EL (cell line): ENCODE data around the gene XRRA1.
A peak's percentile ranks its signal among the peaks of the same experiment; 100 is the strongest.
"Not testable (repeated sequence)": the region's sequence is repeated elsewhere in the genome, so short reads cannot be mapped to it uniquely, and the experiment has no call there.

Experiments
- DNase-seq: peaks from one replicate; pipeline ENCODE4 v3.0.0-alpha.2; 2016

The XRRA1 gene

DNA sequence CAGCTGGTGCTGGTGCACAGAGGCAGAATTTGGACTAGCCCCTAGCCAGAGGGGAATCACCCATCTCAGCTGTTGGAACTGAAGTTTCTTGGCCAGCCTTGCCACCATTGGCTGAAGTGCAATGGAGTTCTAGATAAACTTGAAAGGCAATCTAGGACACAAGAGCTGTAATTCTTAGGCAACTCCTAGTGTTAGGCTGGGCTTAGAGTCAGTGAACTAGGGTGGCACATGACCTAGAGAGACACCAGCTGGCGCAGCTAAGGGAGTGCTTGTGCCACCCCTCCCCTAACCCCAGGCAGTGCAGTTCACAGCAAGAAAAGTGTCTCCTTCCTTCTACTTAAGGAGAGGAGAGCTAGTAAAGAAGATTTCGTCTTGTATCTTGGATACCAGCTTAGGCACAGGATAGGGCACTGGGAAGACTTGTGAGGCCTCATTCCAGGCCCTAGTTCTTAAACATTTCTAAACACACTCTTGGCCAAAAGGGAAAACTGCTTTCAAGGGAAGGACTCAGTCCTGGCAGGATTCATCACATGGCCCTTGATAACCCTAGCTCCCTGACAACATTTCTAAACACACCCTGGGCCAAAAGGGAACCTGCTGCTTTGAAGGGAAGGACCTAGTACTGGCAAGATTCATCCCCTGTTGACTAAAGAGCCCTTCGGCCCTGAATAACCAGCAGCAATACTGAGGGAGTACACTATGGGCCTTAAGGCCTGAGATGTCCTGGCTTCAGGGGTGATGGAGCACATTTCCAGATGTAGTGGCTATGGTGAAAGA is 53.4 kb downstream of the XRRA1 start:
- DNase-seq, result no peak

GRCh38 chr11:74893015-74893414 is 55.9 kb downstream of the XRRA1 start:
- not testable (repeated sequence) for DNase-seq

DNA sequence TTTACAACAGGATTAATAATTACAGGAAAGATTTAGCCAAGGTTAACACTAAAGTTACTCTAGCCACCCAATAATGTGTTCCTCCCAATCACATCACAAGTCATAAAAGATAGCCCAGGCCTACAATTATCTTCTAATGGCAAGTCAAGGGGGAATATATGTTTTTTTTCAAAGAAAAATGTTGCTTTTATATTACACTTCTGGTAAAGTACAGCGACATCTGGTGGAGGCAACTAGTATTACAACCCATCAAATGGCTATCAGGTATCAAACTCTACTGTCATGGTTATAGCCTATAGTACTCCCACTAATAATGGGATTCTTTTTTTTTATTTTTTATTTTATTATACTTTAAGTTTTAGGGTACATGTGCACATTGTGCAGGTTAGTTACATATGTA is 71.8 kb downstream of the XRRA1 start:
- no peak for DNase-seq

DNA sequence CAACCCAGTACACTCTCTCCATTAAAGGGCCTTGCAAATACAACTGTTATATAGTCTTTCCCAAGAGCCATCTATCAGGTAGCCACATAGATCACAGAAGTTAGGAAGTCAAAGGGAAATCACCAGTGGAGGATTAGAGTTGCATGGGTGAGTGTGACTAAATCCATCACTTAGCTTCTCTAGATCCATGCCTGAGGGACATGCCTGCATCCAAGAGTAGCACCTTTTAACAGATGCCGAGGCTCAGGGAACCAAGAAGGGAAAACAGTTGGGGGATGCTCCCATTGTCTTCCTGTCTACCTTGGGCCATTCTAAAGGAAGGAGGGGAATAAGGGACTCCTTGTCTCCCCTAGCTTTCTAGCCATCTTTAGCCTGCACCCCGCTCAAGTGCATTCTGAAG is 77.9 kb downstream of the XRRA1 start:
- no peak for DNase-seq

DNA sequence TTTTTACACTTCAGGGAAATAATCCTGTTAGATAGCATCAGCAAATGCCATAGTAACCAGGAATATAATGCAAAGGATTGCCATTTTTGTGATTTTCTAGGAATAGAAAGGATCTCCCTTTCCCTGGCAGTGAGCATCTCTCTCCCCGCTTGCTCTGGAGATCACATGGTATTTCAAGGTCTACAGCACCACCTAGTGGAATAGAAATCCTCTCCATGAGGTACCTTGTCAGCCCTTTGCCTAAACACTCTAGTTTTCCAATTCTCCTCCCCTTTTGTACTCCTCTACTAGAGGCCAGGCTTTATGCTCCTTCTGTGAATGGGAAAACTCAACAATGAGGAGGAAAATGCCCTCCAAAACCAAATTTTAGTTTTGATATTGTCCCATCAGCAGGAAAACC is 78.4 kb downstream of the XRRA1 start:
- DNase-seq, result peak; percentile 69

DNA sequence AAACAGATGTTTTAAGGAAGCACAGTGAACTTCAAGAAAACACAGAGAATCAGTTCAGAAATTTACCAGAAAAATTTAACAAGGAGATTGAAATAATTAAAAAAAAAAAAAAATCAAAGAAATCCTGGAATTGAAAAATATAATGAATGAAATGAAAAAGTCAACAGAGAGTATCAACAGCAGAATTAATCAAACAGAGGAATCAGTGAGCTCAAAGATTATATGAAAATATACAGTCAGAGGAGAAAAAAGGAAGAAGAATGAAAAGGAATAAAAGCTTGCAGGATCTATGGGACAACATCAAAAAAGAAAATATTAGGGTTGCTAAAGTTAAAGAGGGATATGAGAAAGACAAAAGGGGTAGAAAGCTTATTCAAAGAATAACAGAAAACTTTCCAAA is 82.3 kb downstream of the XRRA1 start:
- DNase-seq, result no peak

- no peak for DNase-seq
These were observed 85.5 kb downstream of the XRRA1 start for GRCh38 chr11:74863410-74863809.

GRCh38 chr11:74860743-74861142 is 88.1 kb downstream of the XRRA1 start:
- DNase-seq, result no peak

GRCh38 chr11:74853223-74853622 is 95.7 kb downstream of the XRRA1 start:
- DNase-seq, result no peak

DNA sequence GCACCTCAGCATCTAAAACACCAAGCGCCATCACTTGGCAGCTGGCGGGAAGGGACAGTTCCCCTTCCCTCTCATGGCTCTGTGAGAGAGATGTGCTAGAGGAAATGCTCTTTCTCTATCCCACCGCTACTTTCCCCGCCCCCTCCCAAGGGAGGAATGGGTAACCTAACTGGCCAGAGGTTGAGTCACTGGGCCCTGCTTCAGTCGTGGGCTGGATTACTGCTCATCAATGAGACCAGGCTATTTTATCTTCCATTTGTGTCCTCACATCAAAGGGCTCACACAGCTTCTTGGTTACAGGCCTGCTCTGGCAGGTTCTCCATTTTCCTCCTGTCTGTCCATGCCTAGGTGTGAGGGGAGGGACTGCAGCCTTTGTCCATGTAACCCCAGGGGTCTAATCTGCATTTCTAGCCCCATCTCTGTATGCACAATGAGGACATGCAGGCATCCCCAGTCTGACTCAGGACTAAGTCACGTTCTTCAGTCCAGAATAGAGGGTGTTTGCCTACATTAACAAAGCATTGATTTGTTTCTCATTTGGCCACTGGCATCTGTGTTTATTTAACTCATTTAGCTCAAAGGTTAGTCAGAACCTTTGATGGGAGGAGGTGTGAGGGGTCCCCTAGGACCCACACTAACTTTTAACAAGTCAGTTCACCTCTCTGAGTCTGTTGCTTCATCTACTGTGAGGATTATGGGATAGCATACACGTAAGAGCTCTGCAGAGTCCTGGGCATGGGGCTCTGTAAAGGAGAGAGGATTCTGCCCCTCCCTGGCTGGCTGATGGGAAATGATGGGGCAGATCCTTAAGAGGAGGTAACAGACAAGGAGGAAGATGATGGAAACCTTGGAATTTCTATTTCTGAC is 99.1 kb downstream of the XRRA1 start:
- peak; percentile 88 for DNase-seq

GRCh38 chr11:74847895-74848294 is 101.0 kb downstream of the XRRA1 start:
- DNase-seq, result no peak

DNA sequence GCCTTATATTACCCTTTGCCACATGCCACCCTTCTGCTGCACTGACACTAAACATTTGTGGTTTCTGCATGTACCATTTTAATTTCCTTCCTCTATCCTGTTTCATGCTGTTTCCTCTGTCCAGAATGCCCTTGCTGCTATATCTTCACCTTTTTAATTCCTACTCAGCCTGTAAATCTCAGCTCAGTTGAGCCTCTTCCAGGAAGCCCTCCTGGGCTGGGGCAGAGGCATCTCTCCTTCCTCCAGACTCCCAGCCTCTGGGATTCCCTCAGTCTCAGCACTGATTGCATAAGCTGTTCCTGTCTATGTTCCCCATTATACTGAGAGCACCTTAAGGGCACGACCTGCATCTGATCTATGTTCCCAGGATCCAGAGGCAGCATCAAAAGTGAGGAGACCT is 101.5 kb downstream of the XRRA1 start:
- no peak for DNase-seq

DNA sequence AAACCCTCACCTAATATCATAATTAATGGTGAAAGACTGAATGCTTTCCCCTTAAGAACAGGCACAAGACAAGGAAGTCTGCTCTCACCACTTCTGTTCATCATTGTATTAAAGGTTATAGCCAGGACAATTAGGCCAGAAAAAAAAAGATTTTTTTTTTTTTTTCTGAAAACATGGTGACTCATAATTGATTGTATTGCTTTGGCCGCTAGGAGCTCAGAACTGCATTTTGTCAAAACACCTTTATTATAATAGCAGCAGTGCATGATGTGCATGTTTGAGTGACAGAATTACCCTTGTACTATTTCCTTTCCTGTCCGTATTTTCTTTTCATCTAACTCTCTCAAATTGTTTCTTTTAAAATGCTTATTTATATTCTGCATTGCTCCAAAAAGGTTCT is 102.1 kb downstream of the XRRA1 start:
- DNase-seq, result no peak

DNA sequence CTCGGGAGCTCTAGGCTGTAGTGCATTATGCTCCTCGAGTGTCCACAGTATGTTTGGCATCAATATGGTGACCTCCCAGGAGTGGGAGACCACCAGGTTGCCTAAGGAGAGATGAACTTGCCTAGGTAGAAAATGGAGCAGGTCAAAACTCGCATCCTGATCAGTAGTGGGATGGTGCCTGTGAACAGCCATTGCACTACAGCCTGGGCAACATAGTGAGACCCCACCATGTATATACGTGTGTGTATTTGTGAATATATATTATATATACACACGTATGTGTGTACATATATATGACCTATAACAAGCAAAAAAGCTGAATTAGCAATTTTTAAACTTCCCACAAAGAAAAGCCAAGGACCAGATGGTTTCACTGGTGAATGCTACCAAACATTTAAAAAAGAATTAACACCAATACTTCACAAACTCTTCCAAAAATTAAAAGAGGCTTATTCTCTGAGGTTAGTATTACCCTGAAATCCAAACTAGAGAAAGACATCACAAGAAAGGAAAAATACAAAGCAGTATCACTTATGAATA is 102.8 kb downstream of the XRRA1 start:
- DNase-seq, result no peak

- DNase-seq, result no peak
These were observed 104.0 kb downstream of the XRRA1 start for GRCh38 chr11:74844865-74845264.

DNA sequence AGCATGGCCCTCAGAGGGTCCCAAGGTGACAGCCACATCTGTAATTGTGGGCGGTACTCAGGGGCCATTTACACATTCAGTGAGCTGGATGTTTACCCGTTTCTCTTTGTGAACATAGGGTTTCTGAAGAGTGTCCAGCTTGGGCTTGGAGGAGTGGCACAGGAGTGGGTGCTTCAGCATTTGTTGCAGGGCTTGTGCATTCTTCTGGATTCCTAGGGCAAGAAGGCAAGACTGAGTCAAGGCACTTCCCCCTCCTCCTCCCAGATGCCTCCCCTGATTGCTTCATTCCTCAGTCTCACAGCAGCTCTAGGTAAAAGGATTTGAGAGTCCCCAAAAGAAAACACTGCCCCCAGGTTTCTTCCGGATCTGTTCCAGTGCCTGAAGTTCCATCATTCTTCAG is 104.8 kb downstream of the XRRA1 start:
- DNase-seq, result no peak

GRCh38 chr11:74842967-74843366 is 105.9 kb downstream of the XRRA1 start:
- DNase-seq, result no peak

DNA sequence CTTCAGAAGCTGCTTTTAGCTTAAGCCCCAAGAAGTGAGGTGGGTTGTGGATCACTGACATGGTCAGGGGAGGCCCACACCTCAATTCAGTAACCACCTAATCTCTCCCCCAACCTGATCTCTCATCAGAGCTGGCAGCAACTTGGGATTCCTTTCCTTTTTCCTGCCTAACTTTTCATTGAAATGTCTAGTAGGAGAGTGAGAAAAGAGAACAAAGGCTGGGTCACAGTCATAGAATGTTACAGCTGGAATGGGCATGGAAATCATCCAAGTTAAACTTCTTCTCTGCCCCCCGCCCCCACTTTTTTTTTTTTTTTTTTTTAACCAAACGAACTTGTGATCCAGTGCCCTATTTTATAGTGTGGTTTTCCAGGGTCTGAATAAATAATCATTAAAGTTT is 108.4 kb downstream of the XRRA1 start:
- no peak for DNase-seq

GRCh38 chr11:74839971-74840370 is 108.9 kb downstream of the XRRA1 start:
- DNase-seq, result no peak

DNA sequence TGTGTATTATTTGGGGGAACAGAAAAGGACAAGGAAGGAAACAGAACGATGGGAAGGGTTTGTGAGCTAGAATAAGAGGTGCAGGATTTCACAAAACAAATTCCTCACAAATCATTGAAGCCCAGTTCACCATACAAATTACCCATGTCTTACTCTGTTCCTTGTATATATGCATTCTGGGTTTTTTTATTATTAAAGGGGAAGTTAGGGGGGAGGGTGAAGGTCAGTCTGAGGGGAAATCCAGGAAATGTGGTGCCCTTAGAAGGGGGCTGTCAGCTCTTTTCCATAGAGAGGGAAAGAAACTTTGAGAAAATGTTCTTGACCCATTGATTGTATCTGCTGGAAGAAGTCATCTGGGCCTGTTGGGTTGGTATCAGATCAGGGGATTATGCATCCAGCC is 109.4 kb downstream of the XRRA1 start:
- DNase-seq, result no peak

DNA sequence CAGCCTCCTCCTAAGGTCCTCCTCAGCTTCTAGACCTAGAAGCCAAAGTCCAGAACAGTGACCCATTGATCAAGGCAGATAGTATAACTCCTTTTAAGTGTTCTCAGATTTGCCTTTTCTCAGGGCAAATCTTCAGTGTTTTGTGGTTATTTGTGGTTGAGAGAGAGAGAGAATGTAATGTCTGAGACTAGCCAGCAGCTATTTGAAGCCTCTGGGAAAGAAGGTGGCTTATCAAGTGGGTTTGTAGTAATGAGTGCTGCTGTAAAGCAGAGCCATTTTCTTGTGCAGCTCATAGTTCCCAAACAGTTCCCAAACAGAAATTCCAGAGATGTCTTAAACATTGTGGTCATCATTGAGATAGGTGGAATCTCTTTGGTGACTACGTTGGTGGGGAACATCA is 110.7 kb downstream of the XRRA1 start:
- no peak for DNase-seq

DNA sequence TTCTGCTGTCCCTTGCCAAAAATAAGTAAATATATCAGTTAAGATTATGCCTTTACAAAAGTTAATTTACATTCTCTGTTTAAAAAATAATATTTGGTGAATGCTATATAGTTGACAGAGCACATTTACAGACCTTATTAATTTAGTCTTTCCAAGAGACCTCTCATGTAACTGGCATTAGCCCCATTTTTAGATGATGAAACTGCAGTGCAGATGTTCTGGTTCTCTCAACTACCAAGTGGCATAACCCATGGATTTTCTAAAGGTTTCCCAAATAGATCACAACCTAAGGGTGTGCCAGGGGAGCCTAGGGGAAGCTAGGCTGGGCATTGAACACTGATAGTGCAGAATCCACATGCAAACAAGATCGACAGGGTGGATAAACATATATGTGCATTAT is 111.7 kb downstream of the XRRA1 start:
- no peak for DNase-seq

- DNase-seq, result no peak
These were observed 122.0 kb downstream of the XRRA1 start for GRCh38 chr11:74826901-74827300.

- DNase-seq, result not testable (repeated sequence)
These were observed 123.3 kb downstream of the XRRA1 start for GRCh38 chr11:74825596-74825995.
